ENCODE results near the gene CBFA2T3.

The CBFA2T3 gene

GRCh38 chr16:88834670-88835069 is 142.3 kb downstream of the CBFA2T3 start:
- Histone ChIP-seq H3K4me3 (ENCODE audit: low read length) (no peak overlapping the region), H3K9me3 (ENCODE audit: control insufficient read depth, insufficient read depth, low read length) (no peaks in the 10 kb centered on the region), H3K27me3 (ENCODE audit: control insufficient read depth, insufficient read depth, low read length) (no peaks in the 10 kb centered on the region), H3K36me3 (ENCODE audit: control insufficient read depth, insufficient read depth, low read length) (peaks cover 5% of the 10 kb centered on the region; the same call in 1 of the 2 replicates), H3K27ac (ENCODE audit: low read length) (no peak overlapping the region), H3K4me1 (ENCODE audit: control insufficient read depth, insufficient read depth, low read length) (no peaks in the 10 kb centered on the region)
- whole genome bisulfite sequencing (ENCODE audit: insufficient coverage, insufficient read length): no CpG with 5 or more reads among the region's 13 CpGs
- no peak for DNase-seq (ENCODE audit: low read depth, low spot score)

GRCh38 chr16:88833086-88833485 is 143.9 kb downstream of the CBFA2T3 start:
- no CpG with 5 or more reads among the region's 13 CpGs for whole genome bisulfite sequencing (ENCODE audit: insufficient coverage, insufficient read length)

GRCh38 chr16:88831838-88832237 is 145.2 kb downstream of the CBFA2T3 start:
- no CpG with 5 or more reads among the region's 13 CpGs for WGBS (ENCODE audit: insufficient coverage, insufficient read length)
- H3K4me1 ChIP-seq (ENCODE audit: control insufficient read depth, insufficient read depth, low read length): no peaks in the 10 kb centered on the region
- H3K4me3 ChIP-seq (ENCODE audit: low read length): no peak overlapping the region
- peaks cover 5% of the 10 kb centered on the region; the same call in 1 of the 2 replicates for H3K36me3 ChIP-seq (ENCODE audit: control insufficient read depth, insufficient read depth, low read length)
- H3K27ac ChIP-seq (ENCODE audit: low read length): no peak overlapping the region
- H3K27me3 ChIP-seq (ENCODE audit: control insufficient read depth, insufficient read depth, low read length): no peaks in the 10 kb centered on the region
- no peak for DNase-seq (ENCODE audit: low read depth, low spot score)
- H3K9me3 ChIP-seq (ENCODE audit: control insufficient read depth, insufficient read depth, low read length): no peaks in the 10 kb centered on the region

More at GRCh38 chr16:88833086-88833485, 143.9 kb downstream of the CBFA2T3 start:
- Histone ChIP-seq H3K4me3 (ENCODE audit: low read length) (no peak overlapping the region), H3K9me3 (ENCODE audit: control insufficient read depth, insufficient read depth, low read length) (no peaks in the 10 kb centered on the region), H3K27me3 (ENCODE audit: control insufficient read depth, insufficient read depth, low read length) (no peaks in the 10 kb centered on the region), H3K36me3 (ENCODE audit: control insufficient read depth, insufficient read depth, low read length) (peaks cover 5% of the 10 kb centered on the region; the same call in 1 of the 2 replicates), H3K4me1 (ENCODE audit: control insufficient read depth, insufficient read depth, low read length) (no peaks in the 10 kb centered on the region), H3K27ac (ENCODE audit: low read length) (no peak overlapping the region)
- DNase-seq (ENCODE audit: low read depth, low spot score): no peak

GRCh38 chr16:88830783-88831182 is 146.2 kb downstream of the CBFA2T3 start:
- Histone ChIP-seq H3K27ac (ENCODE audit: low read length) (no peak overlapping the region), H3K27me3 (ENCODE audit: control insufficient read depth, insufficient read depth, low read length) (no peaks in the 10 kb centered on the region), H3K36me3 (ENCODE audit: control insufficient read depth, insufficient read depth, low read length) (peaks cover 2% of the 10 kb centered on the region; the same call in 1 of the 2 replicates), H3K4me3 (ENCODE audit: low read length) (no peak overlapping the region), H3K4me1 (ENCODE audit: control insufficient read depth, insufficient read depth, low read length) (no peaks in the 10 kb centered on the region), H3K9me3 (ENCODE audit: control insufficient read depth, insufficient read depth, low read length) (no peaks in the 10 kb centered on the region)
- no peak for DNase-seq (ENCODE audit: low read depth, low spot score)
- WGBS (ENCODE audit: insufficient coverage, insufficient read length): no CpG with 5 or more reads among the region's 14 CpGs

DNA sequence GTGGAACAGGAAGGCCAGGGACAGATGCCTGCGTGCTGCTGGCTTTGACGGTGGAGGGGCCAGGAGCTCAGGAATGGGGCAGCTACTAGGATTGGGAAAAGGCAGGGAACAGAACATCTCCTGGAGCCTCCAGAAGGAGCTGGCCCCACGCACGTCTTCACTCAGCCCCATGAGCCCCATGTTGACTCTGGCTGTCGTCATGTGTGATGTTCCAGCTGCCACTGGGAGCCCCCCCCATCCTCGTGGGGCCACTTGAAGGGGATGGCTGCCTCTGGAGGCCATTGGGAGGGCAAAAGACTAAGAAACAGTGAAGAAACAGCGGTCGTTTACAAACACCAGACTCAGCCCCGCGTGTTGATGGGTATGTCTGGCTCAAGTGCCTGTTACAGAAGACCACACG is 146.7 kb downstream of the CBFA2T3 start:
- WGBS (ENCODE audit: insufficient coverage, insufficient read length): no CpG with 5 or more reads among the region's 11 CpGs

DNA sequence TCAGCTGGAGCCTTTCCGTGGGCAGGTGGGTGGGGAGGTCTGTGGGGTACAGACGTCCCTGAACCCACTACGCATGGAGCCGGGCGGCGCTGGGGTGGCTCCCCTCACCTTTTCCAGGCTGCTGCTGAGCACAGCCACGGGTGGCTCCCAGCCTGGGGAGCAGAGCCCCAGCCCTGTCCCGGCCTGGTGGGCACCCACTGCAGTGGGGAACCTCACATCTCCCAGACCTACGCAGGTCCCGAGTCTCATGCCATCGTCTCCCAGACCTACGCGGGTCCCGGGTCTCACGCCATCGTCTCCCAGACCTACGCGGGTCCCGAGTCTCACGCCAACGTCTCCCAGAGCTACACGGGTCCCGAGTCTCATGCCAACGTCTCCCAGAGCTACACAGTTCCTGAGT is 148.3 kb downstream of the CBFA2T3 start:
- H3K9me3 ChIP-seq (ENCODE audit: control insufficient read depth, insufficient read depth, low read length): no peaks in the 10 kb centered on the region
- WGBS (ENCODE audit: insufficient coverage, insufficient read length): no CpG with 5 or more reads among the region's 24 CpGs
- no peak overlapping the region for H3K4me3 ChIP-seq (ENCODE audit: low read length)
- H3K27ac ChIP-seq (ENCODE audit: low read length): no peak overlapping the region
- no peaks in the 10 kb centered on the region for H3K27me3 ChIP-seq (ENCODE audit: control insufficient read depth, insufficient read depth, low read length)
- no peaks in the 10 kb centered on the region for H3K4me1 ChIP-seq (ENCODE audit: control insufficient read depth, insufficient read depth, low read length)
- no peaks in the 10 kb centered on the region; the same call in 1 of the 2 replicates for H3K36me3 ChIP-seq (ENCODE audit: control insufficient read depth, insufficient read depth, low read length)
- DNase-seq (ENCODE audit: low read depth, low spot score): no peak

More for the DNA sequence above, 146.7 kb downstream of the CBFA2T3 start:
- Histone ChIP-seq H3K9me3 (ENCODE audit: control insufficient read depth, insufficient read depth, low read length) (no peaks in the 10 kb centered on the region), H3K27me3 (ENCODE audit: control insufficient read depth, insufficient read depth, low read length) (no peaks in the 10 kb centered on the region), H3K36me3 (ENCODE audit: control insufficient read depth, insufficient read depth, low read length) (no peaks in the 10 kb centered on the region), H3K4me3 (ENCODE audit: low read length) (no peak overlapping the region), H3K4me1 (ENCODE audit: control insufficient read depth, insufficient read depth, low read length) (no peaks in the 10 kb centered on the region), H3K27ac (ENCODE audit: low read length) (no peak overlapping the region)
- DNase-seq (ENCODE audit: low read depth, low spot score): no peak

DNA sequence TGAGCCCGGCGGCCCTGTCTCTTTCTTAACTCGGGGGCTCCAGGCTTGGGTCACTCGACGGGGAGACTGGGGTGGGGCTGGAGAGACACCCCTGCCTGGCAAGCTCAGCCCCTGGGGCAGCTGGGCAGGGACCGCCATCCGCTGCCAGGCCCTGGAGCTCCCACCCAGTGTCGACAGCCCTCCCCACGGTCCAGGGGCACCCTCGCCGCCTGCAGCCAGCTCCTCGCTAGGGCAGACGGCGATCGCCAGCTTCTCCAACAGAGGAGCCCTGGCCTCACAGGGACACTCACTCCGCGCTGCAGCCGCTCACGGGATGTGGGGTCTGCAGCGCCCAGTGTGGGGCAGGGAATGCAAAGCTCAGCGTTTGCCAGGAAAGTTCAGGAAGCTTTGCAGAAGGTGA is 149.3 kb downstream of the CBFA2T3 start:
- no peaks in the 10 kb centered on the region for H3K27me3 ChIP-seq (ENCODE audit: control insufficient read depth, insufficient read depth, low read length)
- no peak overlapping the region for H3K27ac ChIP-seq (ENCODE audit: low read length)
- H3K4me3 ChIP-seq (ENCODE audit: low read length): no peak overlapping the region
- no peaks in the 10 kb centered on the region; the same call in 1 of the 2 replicates for H3K36me3 ChIP-seq (ENCODE audit: control insufficient read depth, insufficient read depth, low read length)
- no peaks in the 10 kb centered on the region for H3K4me1 ChIP-seq (ENCODE audit: control insufficient read depth, insufficient read depth, low read length)
- H3K9me3 ChIP-seq (ENCODE audit: control insufficient read depth, insufficient read depth, low read length): no peaks in the 10 kb centered on the region
- no CpG with 5 or more reads among the region's 21 CpGs for WGBS (ENCODE audit: insufficient coverage, insufficient read length)
- no peak for DNase-seq (ENCODE audit: low read depth, low spot score)

DNA sequence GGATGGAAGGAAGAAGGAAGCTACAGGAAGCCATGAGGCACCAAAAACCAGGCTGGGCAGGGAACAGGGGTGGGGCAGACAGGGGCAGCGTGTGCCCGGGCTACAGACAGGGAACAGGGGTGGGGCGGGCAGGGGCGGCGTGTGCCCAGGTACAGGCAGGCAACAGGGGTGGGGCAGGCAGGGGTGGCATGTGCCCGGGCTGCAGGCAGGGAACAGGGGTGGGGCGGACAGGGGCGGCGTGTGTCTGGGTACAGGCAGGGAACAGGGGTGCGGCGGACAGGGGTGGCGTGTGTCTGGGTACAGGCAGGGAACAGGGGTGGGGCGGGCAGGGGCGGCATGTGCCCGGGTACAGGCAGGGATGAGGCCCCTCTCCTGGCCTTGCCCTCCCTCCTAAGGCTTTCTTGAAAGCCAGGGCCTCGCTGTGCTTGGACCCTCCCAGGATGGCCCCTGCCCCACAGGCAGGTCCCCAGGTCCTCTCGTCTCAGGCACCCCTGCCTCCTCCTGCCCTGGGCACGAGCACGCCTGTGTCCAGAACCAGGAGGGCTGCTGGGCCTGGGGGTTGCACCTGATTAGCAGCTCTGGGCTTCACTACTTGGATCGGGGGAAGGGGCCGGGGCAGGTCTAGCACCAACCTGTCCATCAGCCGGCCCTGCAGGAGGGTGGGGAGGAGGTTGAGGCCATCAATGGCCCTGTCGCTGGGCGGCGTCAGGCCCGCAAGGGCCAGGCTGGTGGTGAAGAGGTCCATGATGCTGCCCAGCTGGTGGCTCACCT is 150.8 kb downstream of the CBFA2T3 start:
- Histone ChIP-seq H3K36me3 (ENCODE audit: control insufficient read depth, insufficient read depth, low read length) (no peaks in the 10 kb centered on the region; the same call in 1 of the 2 replicates), H3K4me3 (ENCODE audit: low read length) (no peak overlapping the region), H3K9me3 (ENCODE audit: control insufficient read depth, insufficient read depth, low read length) (no peaks in the 10 kb centered on the region), H3K4me1 (ENCODE audit: control insufficient read depth, insufficient read depth, low read length) (no peaks in the 10 kb centered on the region), H3K27ac (ENCODE audit: low read length) (no peak overlapping the region), H3K27me3 (ENCODE audit: control insufficient read depth, insufficient read depth, low read length) (no peaks in the 10 kb centered on the region)
- no peak for DNase-seq (ENCODE audit: low read depth, low spot score)
- WGBS (ENCODE audit: insufficient coverage, insufficient read length): no CpG with 5 or more reads among the region's 26 CpGs

DNA sequence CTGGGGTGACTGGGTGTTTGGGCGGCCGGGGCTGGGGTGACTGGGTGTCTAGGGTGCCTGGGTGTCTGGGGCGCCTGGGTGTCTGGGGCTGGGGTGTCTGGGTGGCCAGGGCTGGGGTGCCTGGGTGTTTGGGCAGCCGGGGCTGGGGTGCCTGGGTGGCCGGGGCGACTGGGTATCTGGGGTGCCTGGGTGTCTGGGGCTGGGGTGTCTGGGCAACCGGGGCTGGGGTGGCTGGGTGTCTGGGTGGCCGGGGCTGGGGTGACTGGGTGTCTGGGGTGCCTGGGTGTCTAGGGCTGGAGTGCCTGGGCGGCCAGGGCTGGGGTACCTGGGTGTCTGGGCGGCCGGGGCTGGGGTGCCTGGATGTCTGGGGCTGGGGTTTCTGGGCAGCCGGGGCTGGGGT is 151.9 kb downstream of the CBFA2T3 start:
- Histone ChIP-seq H3K9me3 (ENCODE audit: control insufficient read depth, insufficient read depth, low read length) (no peaks in the 10 kb centered on the region), H3K36me3 (ENCODE audit: control insufficient read depth, insufficient read depth, low read length) (no peaks in the 10 kb centered on the region; the same call in 1 of the 2 replicates), H3K4me1 (ENCODE audit: control insufficient read depth, insufficient read depth, low read length) (no peaks in the 10 kb centered on the region), H3K27me3 (ENCODE audit: control insufficient read depth, insufficient read depth, low read length) (no peaks in the 10 kb centered on the region), H3K27ac (ENCODE audit: low read length) (no peak overlapping the region), H3K4me3 (ENCODE audit: low read length) (no peak overlapping the region)
- no peak for DNase-seq (ENCODE audit: low read depth, low spot score)
- WGBS (ENCODE audit: insufficient coverage, insufficient read length): no CpG with 5 or more reads among the region's 12 CpGs

Measured in iPS DF 6.9 (cell line).